Lung (tissue), 12 donors: Measurements from ENCODE around the gene SGCE. TPM values are rescaled to one million over a fixed set of nuclear protein-coding genes. Genes with fewer than 3 reads are reported as not detected.

ENCODE experiments used
- ATAC-seq: fragments of 200-7000 bp; cut with Tn5 transposase; one replicate; pipeline ENCODE4 v1.9.1; 2020; ENCODE audit warnings: moderate number of reproducible peaks; ENCODE audit not compliant: insufficient read depth, low FRiP score
- DNase-seq, 3 donors: peaks; one replicate each; pipeline ENCODE4 v3.0.0-alpha.2; 2013 to 2017
- H3K27ac ChIP-seq, 2 donors: one replicate each; pipeline ENCODE4 v1.5.1; 2013; ENCODE audit warnings: mild to moderate bottlenecking in 2 of 2, moderate library complexity in 2 of 2, control low read depth in 1 of 2, inconsistent platforms in 1 of 2, low read depth in 1 of 2, low read length in 1 of 2
- H3K27me3 ChIP-seq, 3 donors: one replicate each; pipeline ENCODE4 v1.5.1; 2013; ENCODE audit warnings: low read length in 2 of 3; ENCODE audit not compliant: control insufficient read depth in 3 of 3, insufficient read depth in 3 of 3
- H3K36me3 ChIP-seq, 4 donors: one replicate each; pipeline ENCODE4 v1.5.1; 2013; ENCODE audit warnings: low read length in 4 of 4, mild to moderate bottlenecking in 1 of 4, moderate library complexity in 1 of 4; ENCODE audit not compliant: control insufficient read depth in 4 of 4, insufficient read depth in 4 of 4
- H3K4me1 ChIP-seq, 5 donors: one replicate each; pipeline ENCODE4 v1.5.1; 2013; ENCODE audit warnings: low read length in 5 of 5, mild to moderate bottlenecking in 2 of 5, moderate library complexity in 1 of 5; ENCODE audit not compliant: control insufficient read depth in 5 of 5, insufficient read depth in 5 of 5
- H3K4me3 ChIP-seq: one replicate; pipeline ENCODE4 v1.5.1; 2013; ENCODE audit warnings: mild to moderate bottlenecking, control low read depth, moderate library complexity
- H3K9ac ChIP-seq, 2 donors: one replicate each; pipeline ENCODE4 v1.5.1; 2013; ENCODE audit warnings: low read length in 2 of 2, control low read depth in 1 of 2; ENCODE audit not compliant: insufficient read depth in 1 of 2
- H3K9me3 ChIP-seq, 4 donors: one replicate each; pipeline ENCODE4 v1.5.1; 2013; ENCODE audit warnings: low read length in 3 of 4, mild to moderate bottlenecking in 1 of 4, moderate library complexity in 1 of 4; ENCODE audit not compliant: control insufficient read depth in 4 of 4, insufficient read depth in 3 of 4
- WGBS, 2 donors: extraction: QIAGEN DNeasy Blood & Tissue Kit; methylation state at CpG; one replicate each; pipeline ENCODE4 v1.1.7; 2013; 5-methylcytosine and 5-hydroxymethylcytosine counted together
- polyA plus RNA-seq, 2 donors: library from polyadenylated mRNA; stranded (reverse); fragments of 200-250 nt; gene quantifications; one replicate each; pipeline ENCODE4 v1.2.1, GENCODE V29; 2013
- total RNA-seq, 2 donors: library from RNA; depleted of rRNA in 1 of 2; stranded (reverse); fragments of >200 nt in 1 of 2; gene quantifications; one replicate each; pipeline ENCODE4 v1.2.1, GENCODE V29; 2014 to 2021
- TF ChIP-seq, protein P1 (sequence below): IDR thresholded peaks from 2 replicates; pipeline ENCODE4 v1.5.1; 2012; ENCODE audit warnings: mild to moderate bottlenecking; ENCODE audit errors: control extremely low read depth, extremely low read depth
- donor health status: control.
- donor health status: control.
- donor health status: Bipolar disorder and iron deficiency.
- donor health status: healthy.
- donor health status: DM: yes; HTN: yes; CAD: no.

The SGCE gene
- total and polyA plus RNA-seq, 4 donors = 22.9 to 171 (median 32.9) TPM

DNA sequence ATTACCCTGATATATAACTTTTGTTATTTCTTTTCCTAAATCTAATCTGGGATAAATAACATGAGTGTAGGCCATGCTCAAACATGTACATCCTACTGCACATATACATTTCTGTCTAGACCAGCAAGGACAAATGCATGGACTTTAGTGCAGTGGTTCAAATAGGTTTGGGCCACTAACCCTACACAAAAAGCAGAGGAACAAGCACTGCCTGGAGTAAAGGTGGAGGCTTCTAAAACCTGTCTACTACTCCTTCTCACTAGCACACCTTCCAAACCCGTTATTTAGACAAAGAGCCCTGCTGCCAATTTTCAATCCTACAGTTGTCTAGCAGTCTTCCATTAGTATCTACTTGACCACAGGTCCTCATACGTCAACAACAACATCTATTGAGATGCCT, 34.8 kb downstream of the SGCE start:
- peak overlapping the region in 1 of 2 donors; percentile 90 for H3K27ac ChIP-seq
- no peak overlapping the region for H3K4me3 ChIP-seq
- H3K4me1 ChIP-seq = peaks cover 0 to 7% (median 0%) of the 10 kb centered on the region in 5 donors
- 93 to 95% methylated on average over 2 of the region's 2 CpGs for WGBS, 2 donors
- TF ChIP-seq, protein P1, sequence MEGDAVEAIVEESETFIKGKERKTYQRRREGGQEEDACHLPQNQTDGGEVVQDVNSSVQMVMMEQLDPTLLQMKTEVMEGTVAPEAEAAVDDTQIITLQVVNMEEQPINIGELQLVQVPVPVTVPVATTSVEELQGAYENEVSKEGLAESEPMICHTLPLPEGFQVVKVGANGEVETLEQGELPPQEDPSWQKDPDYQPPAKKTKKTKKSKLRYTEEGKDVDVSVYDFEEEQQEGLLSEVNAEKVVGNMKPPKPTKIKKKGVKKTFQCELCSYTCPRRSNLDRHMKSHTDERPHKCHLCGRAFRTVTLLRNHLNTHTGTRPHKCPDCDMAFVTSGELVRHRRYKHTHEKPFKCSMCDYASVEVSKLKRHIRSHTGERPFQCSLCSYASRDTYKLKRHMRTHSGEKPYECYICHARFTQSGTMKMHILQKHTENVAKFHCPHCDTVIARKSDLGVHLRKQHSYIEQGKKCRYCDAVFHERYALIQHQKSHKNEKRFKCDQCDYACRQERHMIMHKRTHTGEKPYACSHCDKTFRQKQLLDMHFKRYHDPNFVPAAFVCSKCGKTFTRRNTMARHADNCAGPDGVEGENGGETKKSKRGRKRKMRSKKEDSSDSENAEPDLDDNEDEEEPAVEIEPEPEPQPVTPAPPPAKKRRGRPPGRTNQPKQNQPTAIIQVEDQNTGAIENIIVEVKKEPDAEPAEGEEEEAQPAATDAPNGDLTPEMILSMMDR = no peak
- H3K36me3 ChIP-seq = peaks cover 0 to 5% (median under 1%) of the 10 kb centered on the region in 4 donors
- H3K9me3 ChIP-seq = no peaks in the 10 kb centered on the region
- H3K9ac ChIP-seq = no peak overlapping the region
- H3K27me3 ChIP-seq = no peaks in the 10 kb centered on the region
- no peak for DNase-seq
- no peak for ATAC-seq

DNA sequence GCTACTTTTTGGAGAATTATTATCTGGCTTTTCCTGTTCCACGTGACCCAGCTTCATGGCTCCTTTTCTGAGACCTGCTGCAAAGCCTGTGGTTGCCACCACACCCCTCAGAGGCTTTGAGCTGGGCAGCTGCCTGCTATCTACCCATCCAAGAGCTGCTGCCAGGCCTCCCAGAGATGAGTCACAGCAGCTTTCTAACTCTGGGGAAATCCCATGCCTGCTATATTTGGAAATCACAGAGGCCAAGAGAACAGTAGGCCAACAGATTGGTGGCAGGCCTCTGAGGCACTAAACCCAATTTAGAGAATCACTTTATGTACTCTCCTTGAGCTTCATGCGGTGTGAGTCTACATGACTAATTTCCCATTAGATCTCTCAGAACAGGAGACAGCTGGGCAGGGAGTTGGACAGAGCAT, 35.2 kb downstream of the SGCE start:
- DNase-seq (no peak), ATAC-seq (peak; percentile 92)
- TF ChIP-seq, protein P1 = no peak
- no peak overlapping the region for H3K4me3 ChIP-seq
- peaks cover 0 to 5% (median under 1%) of the 10 kb centered on the region in 4 donors for H3K36me3 ChIP-seq
- H3K27me3 ChIP-seq = no peaks in the 10 kb centered on the region
- 22 to 37% methylated on average over 2 of the region's 2 CpGs for WGBS, 2 donors
- peak overlapping the region in 1 of 2 donors; percentile 90 for H3K27ac ChIP-seq
- H3K9ac ChIP-seq = no peak overlapping the region
- peaks cover 0 to 7% (median 0%) of the 10 kb centered on the region in 5 donors for H3K4me1 ChIP-seq
- H3K9me3 ChIP-seq = no peaks in the 10 kb centered on the region

DNA sequence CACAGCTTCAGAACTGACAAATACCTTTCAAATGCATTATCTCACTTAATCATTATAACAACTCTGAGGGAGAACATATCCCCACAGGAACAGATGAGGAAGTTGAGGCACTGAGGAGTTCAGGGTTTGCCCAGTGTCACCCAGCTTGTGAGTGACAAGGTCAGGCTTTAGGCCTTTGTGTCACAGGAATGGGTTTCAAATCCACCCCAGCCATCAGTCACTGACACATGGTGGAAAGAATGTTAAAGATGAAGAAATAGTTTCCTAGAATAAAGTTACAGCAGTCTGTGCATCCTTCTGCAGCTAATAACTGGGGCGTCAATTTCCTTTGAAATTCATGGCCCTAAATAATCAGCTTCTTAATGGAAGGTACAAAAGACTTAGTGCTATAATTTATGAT, 37.8 kb downstream of the SGCE start:
- ATAC-seq (no peak), DNase-seq (no peak)
- Histone ChIP-seq H3K4me1 (peaks cover 0 to 7% (median 0%) of the 10 kb centered on the region in 5 donors), H3K9ac (no peak overlapping the region), H3K36me3 (peaks cover 0 to 5% (median under 1%) of the 10 kb centered on the region in 4 donors), H3K27ac (no peak overlapping the region), H3K4me3 (no peak overlapping the region), H3K9me3 (no peaks in the 10 kb centered on the region), H3K27me3 (no peaks in the 10 kb centered on the region)
- TF ChIP-seq, protein P1 = no peak
- 96 to 97% methylated on average over 1 of the region's 1 CpG for WGBS, 2 donors

DNA sequence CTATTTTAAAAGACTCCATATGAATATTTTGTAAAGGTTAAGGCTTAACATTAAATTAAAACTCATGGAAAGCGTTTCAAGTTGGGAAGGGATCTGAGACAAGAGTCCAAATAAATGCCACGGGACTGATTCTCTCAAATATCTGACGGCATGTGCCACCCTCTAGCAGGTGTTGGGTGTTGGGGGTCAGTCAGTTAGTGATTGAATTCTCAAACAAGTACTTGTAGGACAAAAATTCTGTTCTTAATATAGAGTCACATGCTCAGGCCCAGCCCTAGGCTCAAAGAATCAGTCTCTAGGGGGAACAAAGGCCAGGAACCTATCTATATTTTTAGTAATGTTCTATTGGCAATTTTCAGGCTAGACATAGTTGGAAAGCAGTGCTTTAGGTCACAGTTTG, 39.1 kb downstream of the SGCE start:
- H3K27ac ChIP-seq = no peak overlapping the region
- peaks cover 0 to 7% (median 0%) of the 10 kb centered on the region in 5 donors for H3K4me1 ChIP-seq
- H3K9ac ChIP-seq = no peak overlapping the region
- H3K4me3 ChIP-seq = no peak overlapping the region
- peaks cover 0 to 3% (median under 1%) of the 10 kb centered on the region in 4 donors for H3K36me3 ChIP-seq
- no peaks in the 10 kb centered on the region for H3K27me3 ChIP-seq
- no peaks in the 10 kb centered on the region for H3K9me3 ChIP-seq
- DNase-seq (no peak), ATAC-seq (no peak)
- WGBS, 2 donors = 94 to 95% methylated on average over 3 of the region's 3 CpGs
- TF ChIP-seq, protein P1 = no peak
